OCI-LY7 (cell line): Measurements from ENCODE around the gene GPR34. TPM values are rescaled to one million over a fixed set of nuclear protein-coding genes. Genes with fewer than 3 reads are reported as not detected.

Source experiments
- BruUV-seq: library from RNA; stranded (reverse); fragments of 400-500 nt; replicated peaks from 2 replicates; lab custom pipeline; 2021; lab: Mats Ljungman, UMichigan
- CTCF ChIA-PET: fragments of 300-600 bp; sonication (Branson Sonifier 250); formaldehyde crosslinking; loops from one replicate; lab custom pipeline; 2022; ENCODE audit warnings: antibody characterized with exemption; ENCODE audit not compliant: unreplicated experiment; lab: Charles Lee
- POLR2A ChIA-PET: fragments of 300-600 bp; sonication (Branson Sonifier 250); formaldehyde crosslinking; loops from one replicate; lab custom pipeline; 2022; ENCODE audit warnings: antibody characterized with exemption; lab: Charles Lee
- DNase-seq: peaks from one replicate; pipeline ENCODE4 v3.0.0-alpha.2; 2015; ENCODE audit warnings: low spot score
- H2AFZ ChIP-seq: fragments of 200-600 bp; sonication (generic), shearing (Covaris generic); 2 replicates; pipeline ENCODE4 v1.6.1; 2014; ENCODE audit warnings: mild to moderate bottlenecking, antibody characterized with exemption, low read length, moderate library complexity
- H3K27ac ChIP-seq: fragments of 200-600 bp; sonication (generic); 2 replicates; pipeline ENCODE4 v1.5.1; 2014; ENCODE audit warnings: mixed run types, low read depth, mild to moderate bottlenecking, moderate library complexity, low read length, inconsistent platforms; ENCODE audit not compliant: poor library complexity, severe bottlenecking
- H3K36me3 ChIP-seq: fragments of 200-600 bp; sonication (generic); 2 replicates; pipeline ENCODE4 v1.6.1; 2014; ENCODE audit warnings: mild to moderate bottlenecking, antibody characterized with exemption, low read length, moderate library complexity, mixed read lengths; ENCODE audit not compliant: insufficient read depth
- H3K4me1 ChIP-seq: fragments of 200-600 bp; sonication (generic); 2 replicates; pipeline ENCODE4 v1.5.1; 2014; ENCODE audit warnings: mild to moderate bottlenecking, low read length; ENCODE audit not compliant: insufficient read depth, poor library complexity, severe bottlenecking
- H3K4me2 ChIP-seq: fragments of 200-600 bp; sonication (generic); 2 replicates; pipeline ENCODE4 v1.6.1; 2014; ENCODE audit warnings: mild to moderate bottlenecking, low read length
- H3K4me3 ChIP-seq: fragments of 200-600 bp; sonication (generic); 2 replicates; pipeline ENCODE4 v1.5.1; 2014; ENCODE audit warnings: mild to moderate bottlenecking, low read depth, low read length; ENCODE audit not compliant: poor library complexity, severe bottlenecking
- H3K79me2 ChIP-seq: fragments of 200-600 bp; sonication (generic); 2 replicates; pipeline ENCODE4 v1.6.1; 2016; ENCODE audit warnings: low read depth, mild to moderate bottlenecking, low read length, moderate library complexity, mixed read lengths; ENCODE audit not compliant: insufficient read depth
- H3K9me2 ChIP-seq: fragments of 200-600 bp; sonication (generic); 2 replicates; pipeline ENCODE4 v1.6.1; 2016; ENCODE audit warnings: mild to moderate bottlenecking, low read length, mixed read lengths; ENCODE audit not compliant: insufficient read depth
- H3K9me3 ChIP-seq: fragments of 200-600 bp; sonication (generic); 2 replicates; pipeline ENCODE4 v1.6.1; 2014; ENCODE audit warnings: mild to moderate bottlenecking, mixed run types, low read length, mixed read lengths
- H4K20me1 ChIP-seq: fragments of 200-600 bp; sonication (generic); 2 replicates; pipeline ENCODE4 v1.6.1; 2014; ENCODE audit warnings: mild to moderate bottlenecking, antibody characterized with exemption, low read length, moderate library complexity, mixed read lengths; ENCODE audit not compliant: insufficient read depth
- CTCF ChIP-seq: fragments of 200-600 bp; sonication (generic); conservative IDR thresholded peaks from 2 replicates; pipeline ENCODE4 v1.5.1; 2014; ENCODE audit warnings: mild to moderate bottlenecking, antibody characterized with exemption, low read length, moderate library complexity, mixed read lengths
- EZH2phosphoT487 ChIP-seq: fragments of 200-600 bp; sonication (generic); IDR thresholded peaks from 2 replicates; pipeline ENCODE4 v1.6.1; 2018; ENCODE audit warnings: low read depth, borderline replicate concordance, mild to moderate bottlenecking, mixed run types, antibody characterized with exemption, low read length, moderate library complexity, mixed read lengths
- intact Hi-C: fragments of 100-400 bp; cut with micrococcal nuclease; formaldehyde crosslinking; loops from one replicate; pipeline ENCODE4 v1.10.0; 2022; ENCODE audit not compliant: unreplicated experiment
- total RNA-seq, 2 experiments: library from RNA; depleted of rRNA in 1 of 2; stranded (reverse); fragments of >200 nt in 1 of 2; shearing (Covaris generic) in 1 of 2; gene quantifications; 2 replicates each; pipeline ENCODE4 v1.2.3, GENCODE V29; 2014 to 2022

GPR34 gene
- total RNA-seq, 2 experiments from 2014 or later = not detected

GRCh38 chrX:41721590-41721989 lies 32.8 kb downstream of the GPR34 start:
- TF ChIP-seq EZH2phosphoT487 (no peak), CTCF (no peak)
- Histone ChIP-seq H3K9me3 (peaks cover 6% of the 10 kb centered on the region; the same call in 1 of the 2 replicates), H2AFZ (no peak overlapping the region), H3K4me2 (no peak overlapping the region), H4K20me1 (no peaks in the 10 kb centered on the region), H3K4me3 (no peak overlapping the region), H3K79me2 (no peaks in the 10 kb centered on the region), H3K4me1 (peaks cover 57% of the 10 kb centered on the region), H3K9me2 (no peaks in the 10 kb centered on the region), H3K36me3 (peaks cover 47% of the 10 kb centered on the region), H3K27ac (no peak overlapping the region)
- intact Hi-C loops = no loop called here
- BruUV-seq = no TSS peak
- ChIA-PET CTCF (no interaction called here), POLR2A (no interaction called here)
- DNase-seq = no peak

- H3K36me3 ChIP-seq = peaks cover 46% of the 10 kb centered on the region
- TF ChIP-seq CTCF (no peak), EZH2phosphoT487 (no peak)
- CTCF ChIA-PET = no interaction called here
- H3K79me2 ChIP-seq = no peaks in the 10 kb centered on the region
- no peaks in the 10 kb centered on the region for H3K9me2 ChIP-seq
- H3K9me3 ChIP-seq = peaks cover 6% of the 10 kb centered on the region; the same call in 1 of the 2 replicates
- no peak overlapping the region for H3K4me2 ChIP-seq
- intact Hi-C loops = no loop called here
- H3K27ac ChIP-seq = no peak overlapping the region
- DNase-seq = no peak
- no TSS peak for BruUV-seq
- POLR2A ChIA-PET = no interaction called here
- H3K4me1 ChIP-seq = peaks cover 57% of the 10 kb centered on the region
- H3K4me3 ChIP-seq = no peak overlapping the region
- no peak overlapping the region for H2AFZ ChIP-seq
- H4K20me1 ChIP-seq = no peaks in the 10 kb centered on the region
These were observed 33.4 kb downstream of the GPR34 start for GRCh38 chrX:41722214-41722613.

- intact Hi-C loops = no loop called here
- Histone ChIP-seq H3K4me3 (peak overlapping the region; percentile 44), H3K9me2 (no peaks in the 10 kb centered on the region)
These were observed 34.2 kb downstream of the GPR34 start for GRCh38 chrX:41722816-41723618.

More at GRCh38 chrX:41722816-41723618, 34.2 kb downstream of the GPR34 start:
- H3K27ac ChIP-seq = peak overlapping the region; percentile 79
- no peak for TF ChIP-seq CTCF
- no peak for TF ChIP-seq EZH2phosphoT487
- H3K4me2 ChIP-seq = peak overlapping the region; percentile 69
- no peaks in the 10 kb centered on the region for H3K79me2 ChIP-seq
- no peak overlapping the region for H2AFZ ChIP-seq
- CTCF ChIA-PET = no interaction called here
- POLR2A ChIA-PET = interaction anchor here (1.0 kb wide), 1 partner anchor 11 kb away, joined by 3 read pairs; no protein-coding TSS in a partner anchor
- H3K36me3 ChIP-seq = peaks cover 38% of the 10 kb centered on the region
- H3K4me1 ChIP-seq = peaks cover 63% of the 10 kb centered on the region
- H4K20me1 ChIP-seq = no peaks in the 10 kb centered on the region
- DNase-seq = no peak
- BruUV-seq = no TSS peak
- peaks cover 6% of the 10 kb centered on the region; the same call in 1 of the 2 replicates for H3K9me3 ChIP-seq
